Esophagus muscularis mucosa (tissue), 4 donors: ENCODE results near the gene CD69.

ENCODE experiments used
- EP300 ChIP-seq: sonication (generic); formaldehyde crosslinking; IDR thresholded peaks from one replicate; pipeline ENCODE4 v1.6.1; 2017; ENCODE audit warnings: antibody characterized with exemption
- POLR2A ChIP-seq: fragments of 450-650 bp; IDR thresholded peaks from one replicate; pipeline ENCODE4 v1.6.1; 2017; ENCODE audit warnings: antibody characterized with exemption, moderate library complexity, mild to moderate bottlenecking, low read depth
- POLR2AphosphoS5 ChIP-seq, 2 donors: sonication (generic); formaldehyde crosslinking; IDR thresholded peaks; one replicate each; pipeline ENCODE4 v1.6.1; 2017; ENCODE audit warnings: antibody characterized with exemption in 2 of 2
- TF ChIP-seq, protein P1 (sequence below), 3 experiments: fragments of 200-600 bp in 2 of 3; fragments of 450-650 bp in 1 of 3; sonication (generic) in 2 of 3; IDR thresholded peaks; one replicate each; pipeline ENCODE4 v1.5.1; 2017 to 2019; ENCODE audit warnings: antibody characterized with exemption in 3 of 3, mild to moderate bottlenecking in 2 of 3, moderate library complexity in 1 of 3

DNA sequence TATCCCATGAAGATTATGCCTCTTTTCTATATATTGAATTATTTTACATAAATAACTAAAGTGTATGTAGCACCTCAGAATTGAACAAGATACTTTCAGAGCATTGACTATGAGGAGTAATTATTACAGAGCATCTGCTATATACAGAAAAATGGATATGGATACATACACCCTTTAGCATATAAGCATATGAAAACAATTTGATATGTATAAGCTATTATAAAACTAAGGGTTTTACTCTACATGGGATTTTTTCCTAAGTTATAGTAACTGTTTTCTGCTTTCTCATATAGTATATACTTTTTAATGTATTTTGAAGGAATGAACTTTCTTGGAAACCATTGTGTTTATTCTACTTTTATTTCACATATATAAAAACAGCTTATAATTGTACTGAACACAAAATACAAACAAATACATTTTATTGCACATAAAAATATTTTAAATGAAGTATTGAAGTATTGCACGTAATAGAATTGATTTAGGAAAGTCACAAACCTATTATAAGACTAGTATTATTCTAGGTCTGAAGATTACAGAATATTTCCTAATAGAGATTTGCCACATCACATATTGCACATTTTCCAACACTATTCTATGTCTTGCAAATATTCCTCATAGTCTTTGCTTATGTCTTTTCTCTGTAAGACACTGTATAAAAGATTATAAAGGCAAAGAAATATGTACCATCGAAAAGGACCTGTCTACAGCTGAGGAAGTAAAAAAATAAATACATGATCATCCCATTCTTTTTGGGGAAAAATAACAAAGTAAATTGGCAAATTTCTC is 8.4 kb downstream of the CD69 start:
- TF ChIP-seq POLR2A (no peak), POLR2AphosphoS5 (IDR thresholded peaks at IDR 0.05) (no peak), EP300 (no peak)
- TF ChIP-seq, protein P1, sequence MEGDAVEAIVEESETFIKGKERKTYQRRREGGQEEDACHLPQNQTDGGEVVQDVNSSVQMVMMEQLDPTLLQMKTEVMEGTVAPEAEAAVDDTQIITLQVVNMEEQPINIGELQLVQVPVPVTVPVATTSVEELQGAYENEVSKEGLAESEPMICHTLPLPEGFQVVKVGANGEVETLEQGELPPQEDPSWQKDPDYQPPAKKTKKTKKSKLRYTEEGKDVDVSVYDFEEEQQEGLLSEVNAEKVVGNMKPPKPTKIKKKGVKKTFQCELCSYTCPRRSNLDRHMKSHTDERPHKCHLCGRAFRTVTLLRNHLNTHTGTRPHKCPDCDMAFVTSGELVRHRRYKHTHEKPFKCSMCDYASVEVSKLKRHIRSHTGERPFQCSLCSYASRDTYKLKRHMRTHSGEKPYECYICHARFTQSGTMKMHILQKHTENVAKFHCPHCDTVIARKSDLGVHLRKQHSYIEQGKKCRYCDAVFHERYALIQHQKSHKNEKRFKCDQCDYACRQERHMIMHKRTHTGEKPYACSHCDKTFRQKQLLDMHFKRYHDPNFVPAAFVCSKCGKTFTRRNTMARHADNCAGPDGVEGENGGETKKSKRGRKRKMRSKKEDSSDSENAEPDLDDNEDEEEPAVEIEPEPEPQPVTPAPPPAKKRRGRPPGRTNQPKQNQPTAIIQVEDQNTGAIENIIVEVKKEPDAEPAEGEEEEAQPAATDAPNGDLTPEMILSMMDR (IDR thresholded peaks at IDR 0.05), result no peak
